Activated naive CD8-positive, alpha-beta T cell treated with anti-CD3 and anti-CD28 coated beads for 36 hours (primary cell): ENCODE results near the gene CRY2. TPM values are rescaled to one million over a fixed set of nuclear protein-coding genes. Genes with fewer than 3 reads are reported as not detected.

Experiments
- DNase-seq: peaks from one replicate; pipeline ENCODE4 v3.0.0; 2021
- H3K27ac Mint-ChIP-seq: one replicate; pipeline ENCODE4 v1.8.0; 2022; ENCODE audit warnings: mild to moderate bottlenecking, moderate library complexity, mixed read lengths
- H3K27me3 Mint-ChIP-seq: one replicate; pipeline ENCODE4 v1.8.0; 2022; ENCODE audit warnings: mild to moderate bottlenecking, mixed read lengths
- H3K36me3 Mint-ChIP-seq: one replicate; pipeline ENCODE4 v1.8.0; 2021; ENCODE audit warnings: mild to moderate bottlenecking, mixed read lengths
- H3K4me1 Mint-ChIP-seq: one replicate; pipeline ENCODE4 v1.8.0; 2021; ENCODE audit warnings: mixed read lengths
- H3K4me3 Mint-ChIP-seq: one replicate; pipeline ENCODE4 v1.8.0; 2022; ENCODE audit warnings: mild to moderate bottlenecking, moderate library complexity, mixed read lengths
- H3K9me3 Mint-ChIP-seq: one replicate; pipeline ENCODE4 v1.8.0; 2022; ENCODE audit warnings: mixed read lengths
- total RNA-seq, 2 experiments: library from RNA; stranded (reverse); gene quantifications; one replicate each; pipeline ENCODE4 v1.2.3, GENCODE V29; 2021

The CRY2 gene
- total RNA-seq, 2 experiments from 2014 or later: 10.6 to 14.7 TPM

DNA sequence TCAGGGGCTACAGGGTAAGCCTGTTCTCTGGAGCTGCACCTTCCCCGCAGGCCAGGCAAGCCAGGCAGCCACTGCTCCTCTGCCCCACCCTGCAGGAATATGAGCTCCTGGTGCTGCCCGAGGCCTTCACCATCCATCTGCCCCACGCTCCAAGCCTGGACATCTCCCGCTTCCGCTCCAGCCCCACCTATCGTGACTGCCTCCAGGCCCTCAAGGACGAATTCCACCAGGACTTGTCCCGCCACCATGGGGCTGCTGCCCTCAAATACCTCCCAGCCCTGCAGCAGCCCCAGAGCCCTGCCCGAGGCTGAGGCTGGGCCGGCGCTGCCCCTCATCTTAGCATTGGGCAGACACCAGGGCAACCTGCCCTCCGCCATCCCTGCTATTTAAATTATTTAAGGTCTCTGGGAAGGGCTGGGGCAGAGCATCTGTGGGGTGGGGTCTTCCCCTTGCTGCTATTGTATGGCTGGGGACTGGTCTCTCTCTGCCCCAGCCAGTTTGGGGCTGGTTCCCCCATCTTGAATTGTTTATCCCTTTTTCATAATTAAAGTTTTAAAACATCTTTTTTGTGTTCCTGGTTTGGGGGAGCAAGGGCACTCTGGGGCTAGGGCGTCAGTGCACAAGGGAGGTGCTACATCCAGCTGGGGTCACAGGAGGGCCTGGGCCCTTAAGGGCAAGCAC lies 81.4 kb downstream of the CRY2 start:
- Mint-ChIP-seq H3K27ac (no peak overlapping the region), H3K4me1 (peaks cover 19% of the 10 kb centered on the region), H3K9me3 (no peaks in the 10 kb centered on the region), H3K27me3 (no peaks in the 10 kb centered on the region), H3K4me3 (no peak overlapping the region), H3K36me3 (no peaks in the 10 kb centered on the region)
- no peak for DNase-seq

DNA sequence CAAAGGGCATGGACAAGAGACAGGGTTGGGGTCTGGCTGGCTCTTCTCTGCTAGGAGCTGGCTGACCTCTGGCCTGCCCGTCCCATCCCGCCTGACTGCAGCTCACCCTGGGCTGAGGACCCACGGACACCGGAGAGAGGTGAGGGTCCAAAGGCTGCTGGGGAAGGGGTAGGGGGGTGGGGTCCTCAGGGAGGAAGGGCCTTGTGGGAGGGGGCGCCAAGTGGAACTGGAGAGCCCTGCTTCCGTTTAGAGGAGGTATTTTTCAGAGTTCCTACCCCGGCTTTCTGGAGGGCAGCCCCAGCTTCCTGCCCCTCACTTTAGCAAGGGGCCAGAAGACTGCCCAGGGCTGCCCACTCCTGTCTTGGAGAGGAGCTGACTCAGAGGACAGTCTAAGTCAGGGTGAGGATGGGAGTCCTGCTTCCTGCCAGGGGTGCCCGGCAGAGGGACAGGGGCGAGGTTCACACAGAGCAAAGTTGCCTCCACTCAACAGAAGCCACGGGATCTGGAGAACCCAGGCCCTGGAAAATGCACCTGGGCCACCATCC lies 82.3 kb downstream of the CRY2 start:
- Mint-ChIP-seq H3K27ac (peak overlapping the region; percentile 72), H3K27me3 (no peaks in the 10 kb centered on the region), H3K4me1 (peaks cover 19% of the 10 kb centered on the region), H3K9me3 (no peaks in the 10 kb centered on the region), H3K36me3 (no peaks in the 10 kb centered on the region), H3K4me3 (peak overlapping the region; percentile 32)
- no peak for DNase-seq

DNA sequence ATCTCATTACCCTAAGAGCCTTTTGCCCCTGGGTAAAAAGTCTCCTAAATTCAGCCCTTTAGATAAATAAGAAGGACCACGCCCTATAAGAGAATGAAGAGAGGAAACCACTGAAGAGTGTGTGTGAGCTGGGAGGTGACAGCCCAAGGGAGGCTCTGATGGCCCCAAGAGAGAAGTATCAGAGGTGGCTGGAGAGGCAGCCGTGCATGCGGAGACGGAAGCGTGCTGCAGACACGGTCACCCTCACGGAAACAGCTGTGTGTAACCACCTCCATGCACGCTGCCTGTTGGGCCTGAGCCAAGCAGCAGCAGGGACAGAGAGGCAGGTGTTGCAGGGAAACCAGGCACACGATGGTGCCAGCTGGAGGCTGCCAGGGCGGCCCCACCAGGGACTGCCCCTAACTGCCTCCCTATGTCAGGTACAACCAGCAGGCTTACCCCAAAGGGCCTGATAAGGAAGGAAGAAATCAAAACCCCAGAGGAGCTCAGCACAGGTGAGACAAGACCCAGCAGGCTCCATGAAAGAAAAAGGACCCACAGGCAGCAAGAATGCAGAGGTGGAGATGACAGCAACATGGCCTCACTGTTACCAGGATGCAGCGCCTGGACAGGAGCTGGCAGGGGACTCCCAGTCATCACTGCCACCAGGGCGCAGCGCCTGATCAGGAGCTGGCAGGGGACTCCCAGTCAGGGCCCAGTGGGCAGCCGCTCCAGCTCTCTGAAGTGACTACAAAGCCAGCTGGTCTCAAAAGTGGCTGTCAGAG lies 82.9 kb downstream of the CRY2 start:
- H3K36me3 Mint-ChIP-seq: no peaks in the 10 kb centered on the region
- peak overlapping the region; percentile 32 for H3K4me3 Mint-ChIP-seq
- no peaks in the 10 kb centered on the region for H3K9me3 Mint-ChIP-seq
- H3K27ac Mint-ChIP-seq: peak overlapping the region; percentile 72
- peaks cover 19% of the 10 kb centered on the region for H3K4me1 Mint-ChIP-seq
- DNase-seq: peak; percentile 34
- H3K27me3 Mint-ChIP-seq: no peaks in the 10 kb centered on the region

DNA sequence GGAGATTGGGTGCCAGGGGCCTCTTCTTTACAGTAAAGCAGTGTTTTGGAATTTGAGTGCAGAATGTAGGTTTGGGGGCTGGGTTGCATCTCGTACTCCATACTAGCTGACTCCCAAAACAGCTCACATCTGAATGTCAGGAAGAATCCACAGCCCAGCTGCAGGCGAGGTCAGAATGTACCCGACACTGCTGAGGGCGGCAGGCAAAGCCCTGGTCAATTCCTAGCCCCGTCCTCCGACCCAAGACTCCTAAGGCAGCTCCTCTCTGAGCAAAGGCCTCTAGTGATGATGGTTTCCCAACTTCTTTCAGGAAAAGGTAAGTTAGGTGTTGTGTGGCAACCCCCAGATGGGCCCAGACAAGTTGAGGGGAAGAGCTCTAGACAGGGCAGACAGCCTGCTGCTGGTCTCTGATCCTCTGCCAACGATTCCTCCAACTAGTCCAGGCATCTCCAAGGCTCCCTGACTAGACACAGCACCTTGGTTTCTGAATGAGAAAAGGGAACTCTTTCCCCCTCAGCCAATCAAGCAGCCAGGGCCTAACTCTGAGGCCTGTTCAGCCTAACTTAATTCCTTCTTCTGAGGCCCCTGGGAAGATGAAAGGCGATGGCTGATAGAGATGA lies 83.8 kb downstream of the CRY2 start:
- Mint-ChIP-seq H3K4me3 (no peak overlapping the region), H3K4me1 (peaks cover 19% of the 10 kb centered on the region), H3K36me3 (no peaks in the 10 kb centered on the region), H3K27me3 (no peaks in the 10 kb centered on the region), H3K9me3 (no peaks in the 10 kb centered on the region), H3K27ac (no peak overlapping the region)
- no peak for DNase-seq

DNA sequence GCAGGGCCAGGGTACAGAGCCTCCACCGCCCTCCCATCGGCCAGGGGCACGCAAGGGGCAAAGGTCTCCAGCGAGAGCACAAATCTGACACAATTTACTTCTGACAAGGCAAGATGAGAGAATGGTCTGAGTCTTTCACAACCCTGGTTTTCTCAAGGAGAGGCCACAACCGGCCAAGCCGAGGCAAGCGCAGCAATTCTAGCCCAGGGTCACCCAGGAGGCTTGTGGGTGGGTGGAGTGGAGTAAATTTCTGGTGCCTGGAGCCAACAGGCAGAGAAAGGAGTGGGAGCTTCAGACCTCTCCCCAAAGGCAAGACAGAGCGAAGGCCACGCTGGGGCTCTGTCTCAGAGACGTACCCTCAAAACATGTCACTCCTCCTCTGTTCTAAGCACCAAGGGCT lies 84.5 kb downstream of the CRY2 start:
- Mint-ChIP-seq H3K4me3 (no peak overlapping the region), H3K27ac (peak overlapping the region; percentile 39), H3K36me3 (no peaks in the 10 kb centered on the region), H3K9me3 (no peaks in the 10 kb centered on the region), H3K27me3 (no peaks in the 10 kb centered on the region), H3K4me1 (peaks cover 19% of the 10 kb centered on the region)
- DNase-seq: no peak

DNA sequence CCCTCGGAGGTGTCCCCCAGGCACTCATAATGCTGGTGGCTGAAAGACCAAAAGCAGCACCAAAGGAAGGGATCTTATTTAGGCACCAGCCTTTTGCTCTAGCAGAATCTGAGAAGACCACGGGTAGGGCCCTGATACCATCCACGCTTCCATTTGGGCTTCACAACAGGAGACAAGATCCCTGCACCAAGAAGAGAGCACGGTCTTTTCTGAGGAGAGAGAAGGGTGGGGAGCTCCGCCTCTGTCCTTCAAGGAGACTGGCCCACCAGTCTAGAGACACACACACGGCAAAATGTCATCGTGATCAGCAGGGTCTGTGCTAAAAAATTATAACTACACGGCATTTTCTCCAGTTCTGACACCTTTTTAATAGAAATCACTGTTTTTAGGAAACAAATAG lies 84.9 kb downstream of the CRY2 start:
- H3K27me3 Mint-ChIP-seq: no peaks in the 10 kb centered on the region
- H3K9me3 Mint-ChIP-seq: no peaks in the 10 kb centered on the region
- DNase-seq: no peak
- peak overlapping the region; percentile 25 for H3K4me3 Mint-ChIP-seq
- no peak overlapping the region for H3K27ac Mint-ChIP-seq
- no peaks in the 10 kb centered on the region for H3K36me3 Mint-ChIP-seq
- H3K4me1 Mint-ChIP-seq: peaks cover 19% of the 10 kb centered on the region

Other genes starting within 250 kb of the CRY2 start
- not detected for gene CHST1, start 181.9 kb upstream of the CRY2 start, total RNA-seq
- 10 to 100 TPM; 12.1 to 12.6 TPM for gene SLC35C1, start 42.3 kb upstream of the CRY2 start, total RNA-seq
- under 1 TPM; 0.54 to 0.56 TPM for gene MAPK8IP1, start 38.2 kb downstream of the CRY2 start, total RNA-seq
- gene FREY1, start 59.8 kb downstream of the CRY2 start, total RNA-seq: under 1 TPM; 0.60 to 0.80 TPM
- gene PEX16, start 70.4 kb downstream of the CRY2 start, total RNA-seq: 10 to 100 TPM; 34.8 to 43.5 TPM
- gene LARGE2, start 75.2 kb downstream of the CRY2 start, total RNA-seq: 1 to 10 TPM; 1.2 to 1.5 TPM